Stimulated activated CD8-positive, alpha-beta memory T cell treated with anti-CD3 and anti-CD28 coated beads, Interleukin-7, amount 100 ng/mL, for 1 hour (primary cell): ENCODE results near the gene GRB14.
"Not testable (repeated sequence)": the region's sequence is repeated elsewhere in the genome, so short reads cannot be mapped to it uniquely, and the experiment has no call there.

ENCODE experiments used
- DNase-seq, 2 donors: peaks; one replicate each; pipeline ENCODE4 v3.0.0-alpha.2; 2020; ENCODE audit warnings: low read depth in 2 of 2

The GRB14 gene

GRCh38 chr2:164620873-164621763 is at the start of gene GRB14:
GRB14 (minus strand) TSS chr2:164621482; CDS start chr2:164621309, 173 bp downstream.
- DNase-seq: no peak

GRCh38 chr2:164669291-164669690 is 48.0 kb upstream of the GRB14 start:
- no peak for DNase-seq

- DNase-seq: no peak
Observed at GRCh38 chr2:164667566-164667965, 46.3 kb upstream of the GRB14 start.

GRCh38 chr2:164664070-164664469 is 42.8 kb upstream of the GRB14 start:
- no peak for DNase-seq

GRCh38 chr2:164662868-164663631 is 41.8 kb upstream of the GRB14 start:
- no peak for DNase-seq

- DNase-seq: no peak
Observed at GRCh38 chr2:164662066-164662465, 40.8 kb upstream of the GRB14 start.

- no peak for DNase-seq
Observed at GRCh38 chr2:164661349-164661748, 40.1 kb upstream of the GRB14 start.

- no peak for DNase-seq
Observed at GRCh38 chr2:164657129-164657528, 35.8 kb upstream of the GRB14 start.

- DNase-seq: no peak
Observed at GRCh38 chr2:164655750-164656149, 34.5 kb upstream of the GRB14 start.

GRCh38 chr2:164655336-164655735 is 34.1 kb upstream of the GRB14 start:
- no peak for DNase-seq

- no peak for DNase-seq
Observed at GRCh38 chr2:164651361-164651760, 30.1 kb upstream of the GRB14 start.

- DNase-seq: no peak
Observed at GRCh38 chr2:164644036-164644700, 22.9 kb upstream of the GRB14 start.

- no peak for DNase-seq
Observed at GRCh38 chr2:164642946-164643555, 21.8 kb upstream of the GRB14 start.

- DNase-seq: no peak
Observed at GRCh38 chr2:164642268-164642667, 21.0 kb upstream of the GRB14 start.

- DNase-seq: not testable (repeated sequence)
Observed at GRCh38 chr2:164628319-164628718, 7.0 kb upstream of the GRB14 start.

- DNase-seq: no peak
Observed at GRCh38 chr2:164625378-164625971, 4.2 kb upstream of the GRB14 start.

- DNase-seq: no peak
Observed at GRCh38 chr2:164624316-164624715, 3.0 kb upstream of the GRB14 start.

GRCh38 chr2:164622338-164623106 is 1.2 kb upstream of the GRB14 start:
- no peak for DNase-seq

- DNase-seq: no peak
Observed at GRCh38 chr2:164621764-164622105, 453 bp upstream of the GRB14 start.

GRCh38 chr2:164620457-164620856 is 825 bp downstream of the GRB14 start:
- no peak for DNase-seq

- no peak for DNase-seq
Observed at GRCh38 chr2:164617466-164617865, 3.8 kb downstream of the GRB14 start.
